ENCODE data around the gene APP.
A peak's percentile ranks its signal among the peaks of the same experiment; 100 is the strongest.

The APP gene

GRCh38 chr21:26170471-26171257, at the start of gene APP:
TSS of gene APP (minus strand) at chr21:26170770. CDS start at chr21:26170620, 150 bp downstream.
- peak; percentile 71 to 88 for DNase-seq

- DNase-seq, result no peak
Measured at GRCh38 chr21:26212220-26212619, 41.6 kb upstream of the APP start.

- DNase-seq, result no peak
Measured at GRCh38 chr21:26210614-26211013, 40.0 kb upstream of the APP start.

GRCh38 chr21:26207021-26207420, 36.5 kb upstream of the APP start:
- DNase-seq, result no peak

GRCh38 chr21:26199456-26199855, 28.9 kb upstream of the APP start:
- DNase-seq, result peak in 1 of 2 donors; percentile 4

- DNase-seq, result no peak
Measured at GRCh38 chr21:26195708-26196107, 25.1 kb upstream of the APP start.

- DNase-seq, result no peak
Measured at GRCh38 chr21:26194811-26195251, 24.3 kb upstream of the APP start.

- no peak for DNase-seq
Measured at GRCh38 chr21:26194326-26194725, 23.8 kb upstream of the APP start.

- DNase-seq, result no peak
Measured at GRCh38 chr21:26191609-26192008, 21.0 kb upstream of the APP start.

GRCh38 chr21:26188422-26188821, 17.9 kb upstream of the APP start:
- DNase-seq, result peak; percentile 73 to 81

GRCh38 chr21:26185446-26185845, 14.9 kb upstream of the APP start:
- DNase-seq, result no peak

GRCh38 chr21:26185021-26185420, 14.5 kb upstream of the APP start:
- DNase-seq, result no peak

- no peak for DNase-seq
Measured at GRCh38 chr21:26179501-26179900, 8.9 kb upstream of the APP start.

- DNase-seq, result no peak
Measured at GRCh38 chr21:26177746-26178426, 7.3 kb upstream of the APP start.

- no peak for DNase-seq
Measured at GRCh38 chr21:26177187-26177586, 6.6 kb upstream of the APP start.

GRCh38 chr21:26171258-26172100, 909 bp upstream of the APP start:
- DNase-seq, result no peak

- DNase-seq, result peak; percentile 43 to 53
Measured at GRCh38 chr21:26169611-26170470, 729 bp downstream of the APP start.

GRCh38 chr21:26169061-26169610, 1.4 kb downstream of the APP start:
- peak; percentile 42 to 44 for DNase-seq

GRCh38 chr21:26168371-26168770, 2.2 kb downstream of the APP start:
- peak; percentile 36 to 48 for DNase-seq

GRCh38 chr21:26167593-26167992, 3.0 kb downstream of the APP start:
- DNase-seq, result no peak

GRCh38 chr21:26165331-26165730, 5.2 kb downstream of the APP start:
- no peak for DNase-seq

- DNase-seq, result no peak
Measured at GRCh38 chr21:26164311-26164710, 6.3 kb downstream of the APP start.
